ENCODE results near the gene FAM241B.

DNA sequence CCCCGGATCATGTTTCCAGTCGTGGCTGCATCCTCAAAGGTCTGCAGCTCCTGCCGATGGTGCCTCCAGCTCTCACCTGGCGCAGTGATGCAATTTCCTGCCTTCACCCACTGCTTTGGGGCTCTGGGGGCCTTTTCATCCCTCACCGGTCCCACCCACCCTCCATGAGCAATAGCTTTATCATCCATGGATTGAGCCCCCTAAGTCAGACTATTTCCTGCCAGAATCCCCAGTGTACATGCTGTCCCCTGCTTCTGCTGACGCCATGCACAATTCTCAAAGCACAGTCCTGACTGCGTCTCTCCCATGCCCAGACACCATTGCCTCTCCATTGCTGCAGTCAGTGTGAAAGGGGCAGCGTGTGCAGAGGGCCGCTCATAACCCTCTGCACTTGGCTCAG, 49.7 kb downstream of the FAM241B start:
- TF ChIP-seq, protein P1, sequence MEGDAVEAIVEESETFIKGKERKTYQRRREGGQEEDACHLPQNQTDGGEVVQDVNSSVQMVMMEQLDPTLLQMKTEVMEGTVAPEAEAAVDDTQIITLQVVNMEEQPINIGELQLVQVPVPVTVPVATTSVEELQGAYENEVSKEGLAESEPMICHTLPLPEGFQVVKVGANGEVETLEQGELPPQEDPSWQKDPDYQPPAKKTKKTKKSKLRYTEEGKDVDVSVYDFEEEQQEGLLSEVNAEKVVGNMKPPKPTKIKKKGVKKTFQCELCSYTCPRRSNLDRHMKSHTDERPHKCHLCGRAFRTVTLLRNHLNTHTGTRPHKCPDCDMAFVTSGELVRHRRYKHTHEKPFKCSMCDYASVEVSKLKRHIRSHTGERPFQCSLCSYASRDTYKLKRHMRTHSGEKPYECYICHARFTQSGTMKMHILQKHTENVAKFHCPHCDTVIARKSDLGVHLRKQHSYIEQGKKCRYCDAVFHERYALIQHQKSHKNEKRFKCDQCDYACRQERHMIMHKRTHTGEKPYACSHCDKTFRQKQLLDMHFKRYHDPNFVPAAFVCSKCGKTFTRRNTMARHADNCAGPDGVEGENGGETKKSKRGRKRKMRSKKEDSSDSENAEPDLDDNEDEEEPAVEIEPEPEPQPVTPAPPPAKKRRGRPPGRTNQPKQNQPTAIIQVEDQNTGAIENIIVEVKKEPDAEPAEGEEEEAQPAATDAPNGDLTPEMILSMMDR (IDR thresholded peaks at IDR 0.05): no peak
- no peak for TF ChIP-seq POLR2A (IDR thresholded peaks at IDR 0.05)

Data from lower leg skin (tissue), 3 donors.